ENCODE measurements around the gene ZNF460.
"Not testable (repeated sequence)": the region's sequence is repeated elsewhere in the genome, so short reads cannot be mapped to it uniquely, and the experiment has no call there.

ZNF460 gene

DNA sequence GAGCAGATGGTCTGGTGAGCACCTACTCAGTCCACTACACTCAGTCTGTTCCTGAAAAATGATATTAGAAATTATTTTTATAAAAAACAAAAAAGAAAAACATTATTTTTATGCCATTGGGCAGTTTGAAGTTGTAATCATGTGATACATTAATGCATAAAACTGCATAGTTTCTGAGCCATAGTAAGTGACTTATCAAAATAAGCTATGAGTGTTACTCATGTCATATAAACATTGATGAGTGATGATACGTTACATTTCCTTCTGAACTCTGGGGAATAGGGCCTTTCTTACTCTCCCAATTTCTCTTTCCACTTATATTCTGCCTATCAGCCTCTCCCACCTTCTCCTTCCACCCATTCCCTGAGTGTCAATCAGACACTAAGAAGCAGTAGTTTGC lies 31.0 kb upstream of the ZNF460 start:
- DNase-seq, result no peak
- H3K4me3 ChIP-seq (ENCODE audit: low read depth, low read length), result no peak overlapping the region
- peaks cover 66% of the 10 kb centered on the region for H3K36me3 ChIP-seq (replicated peaks)
- H3K27ac ChIP-seq, result no peak overlapping the region
- no peaks in the 10 kb centered on the region for H3K27me3 ChIP-seq (replicated peaks)
- TF ChIP-seq CTCF (IDR thresholded peaks at IDR 0.05; ENCODE audit: low read depth, low read length, missing control alignments), result no peak
- in situ Hi-C loops (cut with HindIII; ENCODE audit: low pct_ligation_motif_present, low sequenced_read_pairs), result no loop called here

- H3K36me3 ChIP-seq (replicated peaks), result peaks cover 51% of the 10 kb centered on the region
- in situ Hi-C loops (cut with HindIII; ENCODE audit: low pct_ligation_motif_present, low sequenced_read_pairs); H3K27me3 ChIP-seq (replicated peaks); H3K27ac ChIP-seq; H3K4me3 ChIP-seq (ENCODE audit: low read depth, low read length): not testable (repeated sequence)
- DNase-seq, result peak; percentile 32
These were observed 26.5 kb upstream of the ZNF460 start for GRCh38 chr19:57253767-57254166.

- Histone ChIP-seq H3K4me3 (ENCODE audit: low read depth, low read length) (no peak overlapping the region), H3K27ac (no peak overlapping the region), H3K36me3 (replicated peaks) (peaks cover 13% of the 10 kb centered on the region), H3K27me3 (replicated peaks) (no peaks in the 10 kb centered on the region)
- DNase-seq, result no peak
- in situ Hi-C loops (cut with HindIII; ENCODE audit: low pct_ligation_motif_present, low sequenced_read_pairs), result no loop called here
- TF ChIP-seq CTCF (IDR thresholded peaks at IDR 0.05; ENCODE audit: low read depth, low read length, missing control alignments), result no peak
These were observed 18.2 kb upstream of the ZNF460 start for GRCh38 chr19:57262044-57262443.

- H3K4me3 ChIP-seq (ENCODE audit: low read depth, low read length), result no peak overlapping the region
- no peak for DNase-seq
- in situ Hi-C loops (cut with HindIII; ENCODE audit: low pct_ligation_motif_present, low sequenced_read_pairs), result no loop called here
These were observed 17.0 kb upstream of the ZNF460 start for GRCh38 chr19:57263244-57263741.

GRCh38 chr19:57267291-57267690 lies 13.0 kb upstream of the ZNF460 start:
- DNase-seq, result no peak
- no peak for TF ChIP-seq CTCF (IDR thresholded peaks at IDR 0.05; ENCODE audit: low read depth, low read length, missing control alignments)
- Histone ChIP-seq H3K27me3 (replicated peaks) (no peaks in the 10 kb centered on the region), H3K4me3 (ENCODE audit: low read depth, low read length) (no peak overlapping the region), H3K27ac (no peak overlapping the region), H3K36me3 (replicated peaks) (no peaks in the 10 kb centered on the region)
- in situ Hi-C loops (cut with HindIII; ENCODE audit: low pct_ligation_motif_present, low sequenced_read_pairs), result no loop called here

More at GRCh38 chr19:57263244-57263741, 17.0 kb upstream of the ZNF460 start:
- no peaks in the 10 kb centered on the region for H3K27me3 ChIP-seq (replicated peaks)
- peaks cover 13% of the 10 kb centered on the region for H3K36me3 ChIP-seq (replicated peaks)
- no peak for TF ChIP-seq CTCF (IDR thresholded peaks at IDR 0.05; ENCODE audit: low read depth, low read length, missing control alignments)
- H3K27ac ChIP-seq, result no peak overlapping the region

DNA sequence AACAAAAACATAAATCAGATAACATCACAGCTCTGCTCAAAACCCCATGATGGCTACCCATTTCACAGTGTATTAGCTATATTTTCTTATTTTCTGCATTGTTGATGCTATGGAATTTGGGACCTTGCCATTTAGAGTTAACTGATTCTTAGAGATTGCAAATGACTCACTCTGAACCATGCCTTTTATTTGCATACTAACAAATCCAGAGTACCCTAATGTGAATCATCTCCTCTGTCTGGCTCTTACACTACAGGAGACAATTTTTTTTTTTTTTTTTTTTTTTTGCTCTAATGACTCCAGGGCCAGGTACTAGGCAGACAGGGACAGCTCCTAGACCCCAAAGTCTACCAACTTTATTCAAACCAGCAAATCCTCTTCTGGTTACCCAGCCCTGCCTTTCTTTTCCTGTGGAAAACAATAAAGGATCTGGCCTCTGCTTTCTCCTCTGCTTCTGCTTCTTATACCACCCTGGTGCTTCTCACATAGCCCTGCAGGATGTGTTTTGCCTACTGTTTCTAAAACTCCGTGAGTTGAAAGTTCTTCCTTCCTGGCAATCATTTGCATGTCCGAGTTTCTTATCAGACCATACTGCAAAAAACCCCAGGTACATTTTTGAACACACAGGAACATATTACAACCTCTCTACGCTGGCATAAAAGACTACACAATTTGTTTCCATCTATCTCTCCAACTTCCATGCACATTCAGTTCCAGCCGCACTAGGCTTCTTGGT lies 10.6 kb upstream of the ZNF460 start:
- DNase-seq, result peak; percentile 59
- no peak for TF ChIP-seq CTCF (IDR thresholded peaks at IDR 0.05; ENCODE audit: low read depth, low read length, missing control alignments)
- H3K36me3 ChIP-seq (replicated peaks), result no peaks in the 10 kb centered on the region
- in situ Hi-C loops (cut with HindIII; ENCODE audit: low pct_ligation_motif_present, low sequenced_read_pairs), result no loop called here
- no peak overlapping the region for H3K4me3 ChIP-seq (ENCODE audit: low read depth, low read length)
- H3K27me3 ChIP-seq (replicated peaks), result no peaks in the 10 kb centered on the region
- H3K27ac ChIP-seq, result peak overlapping the region; percentile 20

All from brain microvascular endothelial cell (primary cell).